Activated T-cell treated with anti-CD3 and anti-CD28 coated beads, Interleukin-2, amount 50 U/mL, for 1 hour (primary cell): ENCODE measurements around the gene ICA1L.
"Not testable (repeated sequence)": the region's sequence is repeated elsewhere in the genome, so short reads cannot be mapped to it uniquely, and the experiment has no call there.

ENCODE experiments used
- DNase-seq: peaks from one replicate; pipeline ENCODE4 v3.0.0-alpha.2; 2020

Gene ICA1L

DNA sequence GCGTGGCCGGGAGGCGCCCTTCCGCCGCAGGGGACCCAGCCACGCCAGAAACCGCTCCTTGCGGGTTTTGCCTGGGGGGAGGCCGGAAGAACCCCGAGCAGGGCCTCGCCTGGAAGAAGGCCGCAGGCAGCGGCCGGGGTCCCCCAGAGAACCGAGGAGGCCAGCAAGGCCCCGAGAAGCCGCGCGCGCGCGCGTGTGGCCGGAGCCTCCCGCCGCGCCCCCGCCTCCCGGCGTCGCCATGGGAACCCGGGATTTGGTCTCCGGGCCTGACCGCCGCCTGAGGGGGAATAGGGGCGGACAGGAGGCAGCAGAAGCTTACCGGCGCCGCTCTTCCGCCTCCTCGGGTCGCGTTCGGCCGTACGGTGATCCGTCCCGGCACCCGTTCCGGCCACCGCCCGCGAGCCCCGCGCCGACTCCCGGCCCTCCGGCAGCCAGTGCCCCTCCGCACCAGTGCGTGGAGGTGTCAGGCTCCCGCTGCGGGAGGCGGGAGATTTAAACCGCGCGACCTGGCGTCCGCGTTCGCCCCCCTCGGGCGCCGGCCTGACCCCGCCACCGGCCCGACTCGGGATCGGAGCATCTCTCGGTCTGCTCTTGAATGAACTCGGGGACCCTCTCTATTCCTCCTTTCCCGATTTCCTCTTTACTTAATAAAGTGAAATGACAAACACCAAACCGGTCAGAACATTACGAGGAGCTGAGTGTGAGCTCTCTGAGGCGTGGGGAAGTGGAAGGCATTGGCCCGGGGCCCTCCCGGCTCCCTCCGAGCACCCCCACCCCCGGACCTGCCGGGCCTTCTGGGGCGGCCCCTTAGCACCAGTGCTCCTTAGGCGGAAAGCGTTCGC, at the start of gene ICA1L:
Gene ICA1L (minus strand): TSS at position 467 of the 842 bp plus-strand sequence. CDS start 42,757 bp downstream, outside the sequence.
- DNase-seq = peak; percentile 59

DNA sequence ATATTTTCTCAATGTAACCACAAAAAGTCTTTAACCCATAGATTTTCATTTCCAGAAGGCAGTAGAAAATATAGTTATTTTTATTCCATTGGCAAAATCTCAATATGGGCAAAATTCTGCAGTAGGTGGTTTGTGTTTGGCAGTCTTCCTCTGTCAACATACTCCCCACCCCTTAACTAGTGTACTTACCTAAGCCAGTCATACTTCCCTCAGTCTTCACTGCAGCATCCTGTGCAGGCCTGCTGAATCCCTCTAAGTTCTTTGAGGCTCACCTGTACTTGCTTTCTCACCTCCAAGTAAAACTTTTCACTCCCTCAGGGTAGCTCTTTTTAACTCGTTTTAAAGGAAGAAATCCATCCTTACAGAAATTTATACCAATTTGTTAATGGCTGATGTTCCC, 47.3 kb upstream of the ICA1L start:
- no peak for DNase-seq

DNA sequence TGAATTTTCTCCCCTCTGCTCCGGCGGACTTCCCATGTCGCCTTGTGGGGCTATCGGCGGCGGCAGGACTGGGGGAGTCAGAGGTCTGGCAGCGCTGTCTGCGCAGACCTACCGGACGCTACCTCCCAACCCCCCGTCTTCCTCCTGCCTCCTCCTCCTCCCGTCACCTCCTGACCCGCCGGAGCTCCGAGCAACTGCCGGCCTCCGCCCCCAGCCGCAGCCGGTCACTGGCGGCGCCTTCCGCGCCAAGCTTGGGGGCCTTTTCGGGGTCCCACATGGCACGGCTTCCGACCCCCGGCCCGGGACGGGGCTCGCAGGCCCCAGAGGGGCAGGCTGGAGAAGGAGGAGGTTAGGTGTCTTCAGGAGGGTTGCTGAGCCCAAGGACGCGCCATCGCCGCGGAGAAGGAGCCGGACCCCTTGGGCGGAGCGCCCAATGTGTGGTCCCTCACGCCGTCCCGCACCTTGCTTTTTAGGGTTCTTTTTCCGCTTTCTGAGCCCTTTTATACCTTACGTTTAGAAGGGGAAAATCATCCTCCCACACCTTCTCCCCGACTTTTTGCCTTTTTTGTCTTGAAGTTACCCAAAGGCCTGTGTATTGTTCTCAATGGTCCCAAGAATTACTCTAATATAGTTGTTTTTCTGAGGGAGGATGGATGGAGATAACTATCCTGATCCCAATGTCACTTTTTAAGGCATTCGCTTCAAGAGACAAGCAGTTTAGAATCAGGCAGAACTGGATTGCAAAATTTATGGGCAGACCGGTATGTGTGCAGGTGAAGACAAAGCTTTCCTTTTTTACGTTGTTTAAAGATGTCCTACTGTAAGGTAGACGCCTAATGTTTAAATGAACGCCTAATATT, 41.0 kb upstream of the ICA1L start:
- DNase-seq = not testable (repeated sequence)

DNA sequence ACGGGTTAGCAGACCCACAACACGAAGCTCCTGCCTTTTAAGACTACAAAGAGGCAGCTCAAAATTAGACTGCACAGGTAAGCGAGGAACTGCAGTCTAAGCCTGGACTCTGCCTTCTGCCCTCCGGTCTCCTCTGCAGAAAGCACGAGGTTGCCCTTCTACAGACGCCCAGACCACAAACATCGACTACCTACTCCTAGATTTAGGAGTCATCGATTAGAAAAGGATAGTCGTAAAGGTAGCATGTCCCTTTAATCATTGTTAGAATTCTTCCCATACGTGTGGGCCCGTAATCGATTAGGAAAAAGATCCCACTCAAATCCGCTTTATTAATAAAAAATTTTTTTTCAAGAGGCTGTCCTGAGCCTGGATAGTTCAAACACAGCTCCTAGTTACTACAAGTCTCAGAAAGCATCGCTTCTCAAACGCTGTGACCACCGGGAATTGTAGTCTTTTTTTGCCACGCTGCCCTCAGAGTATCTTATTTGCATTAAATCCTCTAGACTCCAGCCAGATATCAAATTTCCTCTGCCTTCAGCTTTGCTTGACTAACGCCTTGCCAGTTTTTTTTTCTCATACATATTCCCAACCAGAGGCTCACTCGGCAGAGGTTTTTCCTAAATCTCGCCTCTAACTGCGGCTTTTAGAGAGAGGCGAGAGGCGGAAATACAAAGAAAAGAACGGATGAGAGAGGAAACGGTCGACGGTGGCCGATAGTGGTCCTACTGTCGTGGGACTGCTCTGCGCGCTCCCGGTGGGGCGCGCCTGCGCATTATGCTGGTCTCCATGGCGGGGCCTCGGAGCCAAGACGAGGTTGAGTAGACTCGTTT, 40.2 kb upstream of the ICA1L start, which contains the start of the genes CARF and WDR12:
Gene CARF (plus strand): TSS at position 764 of the 830 bp plus-strand sequence. CDS start 29,628 bp downstream, outside the sequence.
Gene WDR12 (minus strand): TSS at position 162 of the 830 bp plus-strand sequence. CDS start 197 bp downstream, outside the sequence.
- peak; percentile 88 for DNase-seq

DNA sequence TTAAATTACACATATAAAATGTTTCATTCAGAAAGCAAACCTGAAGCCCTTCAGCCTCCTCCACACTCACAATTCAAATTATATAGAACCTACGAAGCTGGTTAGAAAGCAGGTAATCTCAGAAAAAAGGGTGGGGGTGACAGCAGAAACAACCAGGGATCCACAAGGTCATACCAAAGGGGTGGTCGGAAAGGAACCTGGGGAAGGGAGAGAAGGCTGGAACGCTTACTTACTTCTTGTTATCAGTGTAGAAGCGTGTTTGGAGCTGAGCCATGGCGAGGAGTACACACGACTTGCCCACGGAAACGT, 39.6 kb upstream of the ICA1L start:
- DNase-seq = no peak

DNA sequence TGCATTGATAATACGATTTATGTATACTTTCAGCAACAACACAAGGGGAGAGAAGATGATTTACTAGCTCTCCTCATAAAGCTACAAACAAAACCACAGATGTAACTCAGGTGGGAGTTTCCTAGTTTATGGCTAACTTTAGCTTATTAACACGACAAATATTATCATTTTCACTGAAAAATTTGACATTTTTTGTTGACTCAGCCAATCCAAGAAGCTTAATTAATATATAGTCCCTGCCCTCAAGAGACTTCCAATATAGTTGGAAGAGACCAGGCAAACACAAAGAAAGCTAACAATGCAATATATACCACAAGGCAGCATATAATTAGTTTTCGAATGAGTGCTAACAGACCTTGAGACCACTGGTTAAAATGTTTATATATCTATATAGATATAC, 39.1 kb upstream of the ICA1L start:
- no peak for DNase-seq

DNA sequence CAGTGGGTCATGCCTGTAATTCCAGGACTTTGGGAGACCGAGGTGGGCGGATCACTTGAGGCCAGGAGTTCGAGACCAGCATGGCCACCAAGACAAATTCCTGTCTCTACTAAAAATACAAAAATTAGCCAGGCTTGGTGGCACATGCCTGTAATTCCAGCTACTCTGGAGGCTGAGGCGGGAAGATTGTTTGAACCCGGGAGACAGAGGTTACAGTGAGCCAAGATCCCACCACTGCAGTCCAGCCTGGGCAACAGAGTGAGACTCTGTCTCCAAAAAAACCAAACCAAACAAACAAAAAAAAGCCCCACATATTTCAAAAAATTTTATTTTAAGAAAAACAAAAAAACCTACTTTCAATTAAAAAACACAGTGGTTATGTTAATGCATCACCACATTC, 38.7 kb upstream of the ICA1L start:
- DNase-seq = not testable (repeated sequence)

DNA sequence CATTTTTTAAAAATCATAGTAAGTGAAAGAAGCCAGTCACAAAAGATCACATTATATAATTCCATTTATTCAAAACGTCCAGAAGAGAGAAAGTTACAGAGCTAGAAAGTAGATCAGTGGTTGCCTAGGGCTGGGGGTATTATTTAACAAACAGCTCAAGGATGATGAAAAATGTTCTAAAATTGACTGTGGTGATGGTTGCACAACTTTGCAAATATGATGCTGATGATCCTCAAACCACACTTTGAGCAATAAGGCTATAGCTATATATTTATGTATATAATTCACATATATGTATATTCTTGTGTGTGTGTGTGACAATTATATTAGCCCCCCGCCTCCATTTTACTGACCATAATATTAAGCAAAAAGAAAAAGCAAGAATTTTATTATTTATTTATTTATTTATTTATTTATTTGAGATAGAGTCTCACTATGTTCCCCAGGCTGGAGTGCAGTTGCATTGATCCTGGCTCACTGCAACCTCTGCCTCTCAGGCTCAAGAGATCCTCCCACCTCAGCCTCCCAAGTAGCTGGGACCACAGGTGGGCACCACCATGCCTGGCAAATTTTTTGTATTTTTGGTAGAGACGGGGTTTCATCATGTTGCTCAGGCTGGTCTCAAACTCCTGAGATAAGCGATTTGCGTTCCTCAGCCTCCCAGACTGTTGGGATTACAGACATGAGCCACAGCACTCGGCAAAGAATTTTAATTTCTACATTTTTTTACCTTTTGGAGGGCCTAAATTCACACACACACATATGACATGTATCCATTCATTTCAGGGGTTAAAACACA, 38.0 kb upstream of the ICA1L start:
- no peak for DNase-seq

DNA sequence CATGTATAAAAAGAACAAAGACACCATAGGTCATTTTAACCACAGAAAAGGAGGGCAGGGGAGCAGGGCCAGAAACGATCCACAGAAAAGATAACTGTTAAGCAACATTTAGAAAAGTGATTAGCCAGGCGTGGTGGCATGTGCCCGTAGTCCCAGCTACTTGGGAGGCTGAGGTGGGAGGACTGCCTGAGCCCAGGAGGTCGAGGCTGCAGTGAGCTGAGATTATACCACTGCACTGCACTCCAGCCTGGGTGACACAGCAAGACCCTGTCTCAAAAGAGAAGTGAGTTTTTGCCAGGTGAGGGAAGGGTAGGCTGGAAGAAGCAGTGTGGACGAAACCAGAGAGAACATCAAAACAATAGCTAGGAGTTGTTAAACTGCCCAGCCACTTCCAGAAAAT, 36.6 kb upstream of the ICA1L start:
- no peak for DNase-seq

DNA sequence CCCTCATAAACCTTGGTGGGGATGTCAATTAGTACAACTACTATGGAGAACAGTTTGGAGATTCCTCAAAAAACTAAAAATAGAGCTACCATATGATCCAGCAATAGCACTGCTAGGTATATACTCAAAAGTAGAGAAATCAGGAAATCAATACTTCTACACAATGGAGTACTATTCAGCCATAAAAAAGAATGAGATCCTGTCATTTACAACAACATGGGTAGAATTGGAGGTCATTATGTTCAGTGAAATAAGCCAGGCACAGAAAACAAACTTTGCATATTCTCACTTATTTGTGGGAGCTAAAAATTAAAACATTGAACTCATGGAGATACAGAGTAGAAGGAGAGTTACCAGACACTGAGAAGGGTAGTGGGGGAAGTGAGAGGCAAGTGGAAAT, 33.9 kb upstream of the ICA1L start:
- DNase-seq = not testable (repeated sequence)

DNA sequence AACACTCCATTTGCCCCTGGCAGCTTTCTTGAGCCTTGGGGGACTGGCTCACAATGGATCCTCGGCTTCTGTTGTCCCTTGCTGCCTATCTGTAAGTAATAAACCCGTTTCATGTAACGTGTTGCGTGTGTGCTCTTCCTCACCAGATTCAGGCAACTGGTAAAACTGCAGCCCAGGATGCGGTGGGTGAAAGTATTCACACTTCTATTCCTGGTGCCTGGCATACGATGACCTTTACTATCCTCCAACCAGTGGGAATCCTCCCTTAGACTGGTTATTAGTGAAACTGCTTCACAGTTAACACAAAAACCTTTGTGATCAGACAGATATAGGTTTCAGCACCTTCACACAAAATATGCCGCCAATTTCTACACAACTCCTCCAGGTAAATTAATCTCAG, 13.6 kb upstream of the ICA1L start:
- DNase-seq = no peak

DNA sequence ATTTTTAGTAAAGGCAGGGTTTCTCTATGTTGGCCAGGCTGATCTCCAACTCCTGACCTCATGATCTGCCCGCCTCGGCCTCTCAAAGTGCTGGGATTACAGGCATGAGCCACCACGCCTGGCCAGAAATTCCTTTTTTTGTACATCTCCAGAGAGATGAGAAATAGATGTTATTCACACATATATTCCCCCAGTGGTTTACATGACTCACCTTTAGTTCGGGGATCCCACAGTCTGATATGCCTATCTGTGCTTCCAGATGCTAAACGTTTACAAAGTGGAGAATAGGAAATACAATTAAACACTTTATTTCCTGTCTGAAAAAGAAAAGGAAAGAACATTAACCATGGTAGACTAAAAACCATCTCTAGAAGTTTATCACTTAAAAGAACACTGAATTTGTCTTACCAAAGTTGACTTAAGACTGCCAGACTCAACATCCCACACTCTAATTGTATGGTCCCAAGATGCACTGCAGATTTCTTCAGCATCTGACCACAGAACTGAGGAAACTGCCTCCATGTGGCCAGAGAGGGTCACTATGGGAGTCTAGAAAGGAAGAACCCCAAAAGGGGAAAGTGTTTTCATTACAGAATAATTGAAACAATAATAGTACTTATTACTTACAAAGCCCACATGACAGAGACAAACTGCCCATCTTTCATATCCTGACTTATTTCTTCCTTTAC, 12.6 kb upstream of the ICA1L start:
- DNase-seq = no peak

DNA sequence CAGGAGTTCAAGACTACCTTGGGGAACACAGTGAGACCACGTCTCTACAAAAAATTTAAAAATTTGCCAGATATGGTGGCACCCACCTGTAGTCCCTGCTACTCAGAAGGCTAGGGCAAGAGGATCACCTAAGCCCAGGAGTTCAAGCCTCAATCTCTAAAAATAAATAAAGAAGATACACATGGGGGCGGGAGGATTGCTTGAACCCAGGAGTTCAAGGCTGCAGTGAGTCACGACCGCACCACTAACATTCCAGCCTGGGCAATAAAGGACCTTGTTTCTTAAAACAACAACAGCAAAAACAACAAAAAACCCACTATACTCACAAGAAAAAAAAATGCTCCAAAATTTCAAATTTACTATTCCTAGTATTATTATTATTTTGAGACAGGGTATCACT, 10.0 kb upstream of the ICA1L start:
- DNase-seq = no peak

DNA sequence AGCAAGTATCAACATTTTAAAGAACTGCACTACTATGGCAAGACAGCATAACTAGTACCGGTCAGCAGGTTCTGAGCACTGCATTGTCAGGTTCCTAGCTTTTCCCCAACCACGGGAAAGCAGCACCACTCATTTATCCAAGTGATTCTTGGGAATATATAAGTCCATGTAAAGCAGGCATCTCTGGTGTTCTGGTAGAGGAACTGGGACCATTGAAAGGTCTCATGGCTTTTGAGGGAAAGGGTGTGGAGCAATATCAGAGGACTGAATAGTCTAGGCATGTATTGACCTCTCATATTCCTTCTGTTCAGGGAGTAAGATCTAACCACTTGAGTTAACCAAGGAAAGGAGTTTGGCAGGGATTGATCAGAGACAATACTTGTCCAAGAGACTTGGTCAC, 6.1 kb upstream of the ICA1L start:
- no peak for DNase-seq

DNA sequence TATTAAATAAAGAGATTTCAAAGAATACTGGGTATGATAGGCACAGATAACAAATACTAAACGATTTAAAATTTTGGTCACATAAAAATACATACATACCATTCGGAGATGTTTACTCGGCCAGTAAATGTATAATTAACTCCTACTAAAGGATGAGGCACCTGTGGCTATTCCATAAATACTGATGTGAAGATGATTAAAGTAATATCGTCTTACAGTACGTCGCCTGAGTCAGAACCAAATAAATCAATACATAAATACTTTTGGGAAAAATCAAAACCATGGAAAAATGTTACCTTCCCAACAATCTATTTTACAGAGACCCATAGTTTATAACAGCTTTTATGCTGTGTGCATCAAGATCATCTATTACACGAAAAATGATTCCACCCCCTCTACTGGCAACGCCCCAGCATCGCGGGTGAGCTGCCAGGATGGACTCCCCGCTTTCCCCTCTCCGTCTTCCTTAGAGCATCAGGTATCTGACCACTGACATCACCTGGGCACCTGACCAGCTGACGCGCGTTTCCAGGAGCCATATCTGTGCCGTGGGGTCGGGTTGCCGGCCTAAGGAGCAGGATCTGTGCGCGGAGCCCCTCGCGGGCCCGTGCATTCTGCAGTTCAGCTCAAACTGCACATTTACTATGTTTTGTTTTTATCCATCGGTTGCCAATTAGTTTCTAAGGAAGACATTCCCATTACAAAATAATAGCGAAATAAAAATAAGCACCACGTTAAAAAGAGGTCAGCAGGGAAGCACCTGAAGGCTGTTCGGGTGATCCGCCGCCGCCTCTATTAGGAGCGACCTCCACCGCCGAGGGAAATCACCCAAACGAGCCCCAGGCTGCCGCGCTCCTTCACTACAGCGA, 901 bp downstream of the ICA1L start:
- DNase-seq = peak; percentile 67

DNA sequence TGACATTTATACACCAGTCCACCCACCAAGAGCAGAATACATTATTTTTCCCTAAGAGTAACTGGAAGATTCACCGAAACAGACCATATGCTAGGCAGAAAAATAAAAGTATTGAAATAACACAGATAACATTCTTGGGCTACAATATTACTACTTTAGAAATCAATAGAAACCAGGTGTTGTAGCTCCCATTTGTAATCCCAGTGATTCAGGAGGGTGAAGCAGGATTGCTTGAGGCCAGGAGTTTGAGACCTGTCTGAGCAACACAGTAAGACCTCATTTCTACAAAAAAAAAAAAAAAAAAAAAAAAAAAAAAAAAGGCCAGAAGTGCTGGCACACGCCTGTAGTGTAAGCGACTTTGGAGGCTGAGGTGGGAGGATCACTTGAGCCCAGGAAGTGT, 9.6 kb downstream of the ICA1L start:
- no peak for DNase-seq

DNA sequence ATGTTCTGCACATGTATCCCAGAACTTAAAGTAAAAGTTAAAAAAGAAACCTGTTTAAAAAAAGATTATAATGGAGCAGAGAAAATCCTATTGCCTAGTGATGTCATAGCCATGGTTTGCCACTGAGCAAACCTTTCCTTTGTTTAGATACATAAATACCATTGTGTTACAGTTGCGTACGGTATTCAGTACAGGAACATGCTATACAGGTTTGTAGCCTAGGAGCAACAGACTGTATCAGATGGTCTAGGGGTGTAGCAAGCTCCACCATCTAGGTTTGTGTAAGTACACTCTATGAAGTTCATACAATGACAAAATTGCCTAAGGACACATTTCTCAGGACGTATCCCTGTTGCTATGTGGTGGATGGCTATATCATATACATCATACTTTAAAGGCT, 13.0 kb downstream of the ICA1L start:
- no peak for DNase-seq

DNA sequence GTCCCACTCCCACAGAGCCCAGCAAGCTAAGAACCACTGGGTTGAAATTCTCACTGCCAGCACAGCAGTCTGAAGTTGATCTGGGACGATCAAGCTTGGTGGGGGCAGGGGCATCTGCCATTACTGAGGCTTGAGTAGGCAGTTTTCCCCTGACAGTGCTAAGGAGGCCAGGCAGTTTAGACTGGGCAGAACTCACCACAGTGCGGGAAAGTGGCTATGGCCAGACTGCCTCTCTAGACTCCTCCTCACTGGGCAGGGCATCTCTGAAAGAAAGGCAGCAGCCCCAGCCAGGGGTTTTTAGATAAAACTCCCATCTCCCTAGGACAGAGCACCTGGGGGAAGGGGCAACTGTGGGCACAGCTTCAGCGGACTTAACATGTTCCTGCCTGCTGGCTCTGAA, 22.2 kb downstream of the ICA1L start:
- not testable (repeated sequence) for DNase-seq

DNA sequence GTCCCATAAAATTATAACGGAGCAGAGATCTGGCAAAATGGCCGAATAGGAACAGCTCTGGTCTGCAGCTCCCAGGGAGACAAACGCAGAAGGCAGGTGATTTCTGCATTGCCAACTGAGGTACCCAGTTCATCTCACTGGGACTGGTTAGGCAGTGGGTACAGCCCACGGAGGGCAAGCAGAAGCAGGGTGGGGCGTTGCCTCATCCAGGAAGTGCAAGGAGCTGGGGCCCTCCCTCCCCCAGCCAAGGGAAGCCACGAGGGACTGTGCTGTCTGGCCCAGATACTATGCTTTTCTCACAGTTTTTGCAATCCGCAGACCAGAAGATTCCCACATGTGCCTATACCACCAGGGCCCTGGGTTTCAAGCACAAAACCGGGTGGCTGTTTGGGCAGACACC, 22.8 kb downstream of the ICA1L start:
- DNase-seq = no peak
